ENCODE data around the gene JAM3. TPM values are rescaled to one million over a fixed set of nuclear protein-coding genes. Genes with fewer than 3 reads are reported as not detected.
A peak's percentile ranks its signal among the peaks of the same experiment; 100 is the strongest.

The JAM3 gene
- 1.5 and 2.0 TPM in 2 replicates for total RNA-seq (2011; cell fraction: chromatin; rRNA removed; ENCODE audit: low replicate concordance)
- total RNA-seq (2011; cell fraction: nucleolus; rRNA removed) = 1.3 TPM in 2 replicates
- 2.2 and 2.3 TPM in 2 replicates for total RNA-seq (2011; cell fraction: nucleoplasm; rRNA removed)
- total RNA-seq (2014; rRNA removed) (0.36 and 0.53 TPM in 2 replicates), total RNA-seq (2014; rRNA removed; fragmentation: Illumina TruSeq; extraction: Trizol) (0.44 and 0.48 TPM in 2 replicates), total RNA-seq (2015; rRNA removed; fragmentation: Illumina TruSeq; extraction: Trizol) (0.19 and 0.22 TPM in 2 replicates), total RNA-seq (2021) (0.40 and 1.1 TPM in 2 replicates), polyA plus RNA-seq (2011; rRNA removed) (0.07 and 0.42 TPM in 2 replicates), polyA plus RNA-seq (2014; fragmentation: Illumina TruSeq; extraction: Trizol) (0.30 and 0.47 TPM in 2 replicates), polyA plus RNA-seq (2014; fragmentation: Nextera tagmentation; extraction: Ambion mirVana) (under 1 TPM; 0.72 to 0.76 TPM), polyA plus RNA-seq (2014; rRNA removed) (0.36 and 0.37 TPM in 2 replicates), polyA minus RNA-seq (2011; rRNA and poly(A)+ RNA removed) (1.0 TPM in 1 of 2 replicates, not detected in the other), Bru-seq, nascent RNA (percentile 30 among the genes with signal in this experiment), BruChase-seq, experiment 1, labeled RNA remaining after a 2-hour chase (percentile 24 among the genes with signal in this experiment), BruChase-seq, experiment 2, labeled RNA remaining after a 6-hour chase (percentile 24 among the genes with signal in this experiment)
- polyA plus RNA-seq (2011; cell fraction: cytosol; rRNA removed) = 0.07 and 0.52 TPM in 2 replicates
- polyA plus RNA-seq (2011; cell fraction: nucleus; rRNA removed) = 0.15 and 0.82 TPM in 2 replicates
- 0.71 and 0.79 TPM in 2 replicates for polyA plus RNA-seq (2012)
- polyA minus RNA-seq (2011; cell fraction: cytosol; rRNA and poly(A)+ RNA removed) = 0.48 TPM in 1 of 2 replicates, not detected in the other
- 0.40 TPM in 1 of 2 replicates, not detected in the other for polyA minus RNA-seq (2011; cell fraction: nucleus; rRNA and poly(A)+ RNA removed)
- long read RNA-seq, experiment 1, partial matches to known transcripts = 0 of 3 reads
- long read RNA-seq, experiment 1, other reads (novel, unspliced or antisense) = 0 of 3 reads
- long read RNA-seq, experiment 2 = 0 reads
- long read RNA-seq, experiment 3 = 0 reads

DNA sequence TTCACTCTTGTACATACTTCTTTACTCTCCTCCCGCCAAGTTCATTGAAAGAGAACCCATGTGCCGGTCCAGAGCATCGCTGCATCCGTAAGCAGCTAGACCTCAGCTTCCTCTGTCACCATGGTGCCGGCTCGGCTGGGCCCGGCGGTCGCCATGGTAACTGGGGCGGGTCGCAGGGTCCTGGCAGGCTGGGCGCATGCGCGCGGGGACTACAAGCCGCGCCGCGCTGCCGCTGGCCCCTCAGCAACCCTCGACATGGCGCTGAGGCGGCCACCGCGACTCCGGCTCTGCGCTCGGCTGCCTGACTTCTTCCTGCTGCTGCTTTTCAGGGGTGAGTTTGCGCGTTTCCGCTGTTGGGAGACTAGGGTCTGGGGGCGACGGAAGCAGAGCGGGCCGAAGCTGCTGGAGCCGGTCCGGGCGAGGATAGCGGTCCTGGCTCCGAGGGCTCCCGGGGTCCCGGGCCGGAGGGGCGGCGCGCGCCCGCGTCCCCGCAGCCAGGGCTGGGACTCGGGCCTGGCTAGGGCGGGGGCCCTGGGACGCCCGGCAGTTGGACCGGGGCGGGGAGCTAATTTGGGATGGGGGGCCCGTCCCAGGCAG is at the start of gene JAM3:
TSS of gene JAM3 (plus strand) at position 244 of the 597 bp plus-strand sequence. CDS start at position 256, 12 bp downstream.
- POLR2A ChIA-PET = no interaction called here
- TF ChIP-seq, protein P1, sequence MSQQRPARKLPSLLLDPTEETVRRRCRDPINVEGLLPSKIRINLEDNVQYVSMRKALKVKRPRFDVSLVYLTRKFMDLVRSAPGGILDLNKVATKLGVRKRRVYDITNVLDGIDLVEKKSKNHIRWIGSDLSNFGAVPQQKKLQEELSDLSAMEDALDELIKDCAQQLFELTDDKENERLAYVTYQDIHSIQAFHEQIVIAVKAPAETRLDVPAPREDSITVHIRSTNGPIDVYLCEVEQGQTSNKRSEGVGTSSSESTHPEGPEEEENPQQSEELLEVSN (IDR thresholded peaks at IDR 0.05; ENCODE audit: borderline replicate concordance in 1 of 2, extremely low read depth in 1 of 2, insufficient read depth in 1 of 2, insufficient read length in 1 of 2, low read depth in 1 of 2, low read length in 1 of 2, poor library complexity in 1 of 2, severe bottlenecking in 1 of 2) = peak in 1 of 2 experiments; percentile 37
- peak; percentile 93 to 94 for TF ChIP-seq NRF1 (conservative IDR thresholded peaks at IDR 0.05 in 1 of 2, IDR thresholded peaks at IDR 0.05 in 1 of 2)
- no peak for TF ChIP-seq ZNF282 (CRISPR knock-in tag; IDR thresholded peaks at IDR 0.05)
- no peak for TF ChIP-seq TAL1 (IDR thresholded peaks at IDR 0.05)
- no peak for TF ChIP-seq SOX6 (IDR thresholded peaks at IDR 0.05)
- TF ChIP-seq ZKSCAN1 (IDR thresholded peaks at IDR 0.05; ENCODE audit: low read depth, low read length) = no peak
- TF ChIP-seq, protein P2, sequence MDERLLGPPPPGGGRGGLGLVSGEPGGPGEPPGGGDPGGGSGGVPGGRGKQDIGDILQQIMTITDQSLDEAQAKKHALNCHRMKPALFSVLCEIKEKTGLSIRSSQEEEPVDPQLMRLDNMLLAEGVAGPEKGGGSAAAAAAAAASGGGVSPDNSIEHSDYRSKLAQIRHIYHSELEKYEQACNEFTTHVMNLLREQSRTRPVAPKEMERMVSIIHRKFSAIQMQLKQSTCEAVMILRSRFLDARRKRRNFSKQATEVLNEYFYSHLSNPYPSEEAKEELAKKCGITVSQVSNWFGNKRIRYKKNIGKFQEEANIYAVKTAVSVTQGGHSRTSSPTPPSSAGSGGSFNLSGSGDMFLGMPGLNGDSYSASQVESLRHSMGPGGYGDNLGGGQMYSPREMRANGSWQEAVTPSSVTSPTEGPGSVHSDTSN (CRISPR knock-in tag; IDR thresholded peaks at IDR 0.05; ENCODE audit: low read depth) = no peak
- TF ChIP-seq, protein P2 (tag; conservative IDR thresholded peaks at IDR 0.05; ENCODE audit: low read depth) = no peak
- no peak for TF ChIP-seq NFIC (IDR thresholded peaks at IDR 0.05)
- TF ChIP-seq XRCC3 (IDR thresholded peaks at IDR 0.05) = no peak
- no peak for TF ChIP-seq MCM3 (IDR thresholded peaks at IDR 0.05)
- no peak for TF ChIP-seq CCNT2 (IDR thresholded peaks at IDR 0.05; ENCODE audit: borderline replicate concordance, extremely low read depth, insufficient read length, low read depth, low read length)
- no peak for TF ChIP-seq SMARCA5 (IDR thresholded peaks at IDR 0.05)
- no peak for TF ChIP-seq CAMTA2 (CRISPR knock-in tag; conservative IDR thresholded peaks at IDR 0.05)
- no peak for TF ChIP-seq SIRT6 (IDR thresholded peaks at IDR 0.05; ENCODE audit: low read depth, low read length)
- TF ChIP-seq HDAC2 (IDR thresholded peaks at IDR 0.05) = no peak; the same call in 1 of the 2 replicates

More for the DNA sequence above, at the start of gene JAM3:
- BruUV-seq (replicated peaks) = no TSS peak
- ATAC-seq (peak; percentile 99), FAIRE-seq (no peak), DNase-seq (ENCODE audit: extremely low read depth in 1 of 4, low spot score in 3 of 4) (peak; percentile 87 to 100 (median 100))
- Histone ChIP-seq H3K4me2 (ENCODE audit: insufficient read depth, low read length) (peak within 1 kb of the TSS; percentile 52; the same call in 1 of the 2 replicates), H3K36me3 (ENCODE audit: control insufficient read depth, insufficient read depth, low read length) (no peaks in the 10 kb centered on the region), H2AFZ (ENCODE audit: low read depth, low read length) (peak within 1 kb of the TSS; percentile 90), H4K20me1 (replicated peaks; ENCODE audit: control insufficient read depth, insufficient read depth, low read length) (0 out of 2 replicates have a peak, but pooled peaks cover 4% of the 10 kb centered on the region), H3K4me1 (replicated peaks in 1 of 2; ENCODE audit: control insufficient read depth in 2 of 2, insufficient read depth in 2 of 2, low read length in 2 of 2) (peaks cover 0 to 10% of the 10 kb centered on the region in 2 experiments; a peak in 2 of 5 replicates), H3K27ac (ENCODE audit: extremely low read depth, low read depth, low read length) (no peak within 1 kb of the TSS), H3K4me3 (peak within 1 kb of the TSS; percentile 38), H3K79me2 (ENCODE audit: control insufficient read depth, insufficient read depth, low read length) (no peaks in the 10 kb centered on the region), H3K27me3 (ENCODE audit: control insufficient read depth in 2 of 2, insufficient read depth in 2 of 2, low read length in 2 of 2) (peaks cover 5 to 25% of the 10 kb centered on the region in 2 experiments), H3K9me1 (ENCODE audit: control insufficient read depth, insufficient read depth, low read length) (no peaks in the 10 kb centered on the region), H3K9me3 (replicated peaks; ENCODE audit: control insufficient read depth, insufficient read depth, low read depth, low read length) (no peaks in the 10 kb centered on the region), H3K9ac (ENCODE audit: insufficient read depth in 1 of 2, low read depth in 2 of 2, low read length in 2 of 2) (peak within 1 kb of the TSS in 1 of 2 experiments; percentile 4; a peak in 1 of 4 replicates)
- intact Hi-C loops (cut with micrococcal nuclease) = no loop called here
- under 1% methylated on average over 22 of the region's 57 CpGs for WGBS (ENCODE audit: insufficient coverage, low coverage, missing lambda C conversion rate)
- in situ Hi-C loops (cut with MboI) = no loop called here
- CTCF ChIA-PET (ENCODE audit: low intra/inter-chr PET ratio) = no interaction called here
